ENCODE measurements around the gene GNGT1. TPM values are rescaled to one million over a fixed set of nuclear protein-coding genes. Genes with fewer than 3 reads are reported as not detected.

Gene GNGT1
- total RNA-seq (2014; rRNA removed; shearing (Covaris generic)), result not detected in 2 replicates
- polyA plus RNA-seq (2015; cell fraction: cytosol; rRNA removed), result not detected in 2 replicates
- not detected in 2 replicates for polyA plus RNA-seq (2015; cell fraction: nucleus; rRNA removed)

- no peak for DNase-seq (ENCODE audit: low read depth)
Measured at GRCh38 chr7:93906267-93906666, at the start of gene GNGT1. GNGT1 (plus strand) TSS chr7:93906567; CDS start chr7:93906747, 180 bp downstream.

GRCh38 chr7:93858857-93859256 is 47.5 kb upstream of the GNGT1 start:
- DNase-seq (ENCODE audit: low read depth), result no peak

GRCh38 chr7:93860261-93860660 is 46.1 kb upstream of the GNGT1 start:
- DNase-seq (ENCODE audit: low read depth), result no peak

- DNase-seq (ENCODE audit: low read depth), result no peak
Measured at GRCh38 chr7:93861325-93861949, 44.9 kb upstream of the GNGT1 start.

GRCh38 chr7:93862651-93863050 is 43.7 kb upstream of the GNGT1 start:
- DNase-seq (ENCODE audit: low read depth), result no peak

GRCh38 chr7:93866886-93867285 is 39.5 kb upstream of the GNGT1 start:
- DNase-seq (ENCODE audit: low read depth), result no peak

GRCh38 chr7:93873998-93874574 is 32.3 kb upstream of the GNGT1 start:
- DNase-seq (ENCODE audit: low read depth), result no peak

GRCh38 chr7:93877742-93878141 is 28.6 kb upstream of the GNGT1 start:
- peak; percentile 48 for DNase-seq (ENCODE audit: low read depth)

- no peak for DNase-seq (ENCODE audit: low read depth)
Measured at GRCh38 chr7:93879356-93879755, 27.0 kb upstream of the GNGT1 start.

- DNase-seq (ENCODE audit: low read depth), result no peak
Measured at GRCh38 chr7:93882468-93882867, 23.9 kb upstream of the GNGT1 start.

GRCh38 chr7:93883078-93883916 is 23.1 kb upstream of the GNGT1 start:
- no peak for DNase-seq (ENCODE audit: low read depth)

- DNase-seq (ENCODE audit: low read depth), result no peak
Measured at GRCh38 chr7:93883917-93884345, 22.4 kb upstream of the GNGT1 start.

GRCh38 chr7:93884541-93884940 is 21.8 kb upstream of the GNGT1 start:
- no peak for DNase-seq (ENCODE audit: low read depth)

GRCh38 chr7:93889261-93889660 is 17.1 kb upstream of the GNGT1 start:
- peak; percentile 33 for DNase-seq (ENCODE audit: low read depth)

- no peak for DNase-seq (ENCODE audit: low read depth)
Measured at GRCh38 chr7:93890041-93890463, 16.3 kb upstream of the GNGT1 start.

GRCh38 chr7:93890464-93891068 is 15.8 kb upstream of the GNGT1 start, which contains the start of gene TFPI2:
TFPI2 (minus strand) TSS chr7:93890753; CDS start chr7:93890678, 75 bp downstream.
- no peak for DNase-seq (ENCODE audit: low read depth)

GRCh38 chr7:93894426-93894825 is 11.9 kb upstream of the GNGT1 start:
- no peak for DNase-seq (ENCODE audit: low read depth)

GRCh38 chr7:93894966-93895640 is 11.3 kb upstream of the GNGT1 start:
- DNase-seq (ENCODE audit: low read depth), result no peak

- DNase-seq (ENCODE audit: low read depth), result no peak
Measured at GRCh38 chr7:93895859-93896600, 10.3 kb upstream of the GNGT1 start.

GRCh38 chr7:93897680-93898079 is 8.7 kb upstream of the GNGT1 start:
- DNase-seq (ENCODE audit: low read depth), result no peak

Data from HT1080 (cell line).